K562 (cell line): ENCODE data around the gene CHCHD6.

Experiments used
- CSDE1 ChIP-seq, 2 experiments: fragments of 450-650 bp; IDR thresholded peaks; 2 replicates each; pipeline ENCODE4 v1.6.1; 2016; ENCODE audit warnings: mild to moderate bottlenecking in 1 of 2
- GABPA ChIP-seq: fragments of 200-800 bp; sonication (Bioruptor generic); conservative IDR thresholded peaks from 2 replicates; pipeline ENCODE4 v1.6.1; 2016; ENCODE audit warnings: low read depth, missing genetic modification characterization, missing compliant biosample characterization
- MCM7 ChIP-seq, 2 experiments: fragments of 450-650 bp; IDR thresholded peaks; 2 replicates each; pipeline ENCODE4 v1.6.1; 2016 to 2018
- POLR2AphosphoS5 ChIP-seq: IDR thresholded peaks from 2 replicates; pipeline ENCODE4 v1.6.1; 2011; ENCODE audit warnings: mild to moderate bottlenecking, low read depth, low read length, moderate library complexity; ENCODE audit not compliant: control insufficient read depth, insufficient read depth
- RBM15 ChIP-seq: fragments of 200-400 bp; formaldehyde crosslinking; IDR thresholded peaks from 2 replicates; pipeline ENCODE4 v1.6.1; 2018; ENCODE audit warnings: mild to moderate bottlenecking, low read length, moderate library complexity; ENCODE audit not compliant: insufficient read depth
- RNF219 ChIP-seq: fragments of 250-450 bp; sonication (Bioruptor Pico); IDR thresholded peaks from 2 replicates; pipeline ENCODE4 v1.5.0; 2022; ENCODE audit warnings: mild to moderate bottlenecking
- U2AF1 ChIP-seq: fragments of 200-400 bp; formaldehyde crosslinking; optimal IDR thresholded peaks from 2 replicates; pipeline ENCODE3; 2017; ENCODE audit warnings: mild to moderate bottlenecking, low read depth, low read length, moderate library complexity
- ZNF253 ChIP-seq: fragments of 250-450 bp; sonication (Bioruptor Pico); conservative IDR thresholded peaks from 2 replicates; pipeline ENCODE4 v1.6.1; 2021; ENCODE audit warnings: mild to moderate bottlenecking
- TF ChIP-seq, protein P1 (sequence below), 3 experiments: IDR thresholded peaks in 2 of 3; conservative IDR thresholded peaks in 1 of 3; 2 replicates each; pipeline ENCODE4 v1.5.1; 2011 to 2012; ENCODE audit warnings: low read length in 3 of 3, mild to moderate bottlenecking in 3 of 3, control low read depth in 2 of 3, improper control_type of control experiment in 1 of 3, inconsistent platforms in 1 of 3, low read depth in 1 of 3, mixed read lengths in 1 of 3, moderate library complexity in 1 of 3; ENCODE audit not compliant: insufficient read depth in 2 of 3
- TF ChIP-seq, protein P2 (sequence below), 2 experiments: IDR thresholded peaks; 2 replicates each; pipeline ENCODE4 v1.6.1; 2012; ENCODE audit warnings: improper control_type of control experiment in 2 of 2, low read depth in 2 of 2, low read length in 2 of 2, borderline replicate concordance in 1 of 2
- TF ChIP-seq, protein P3 (sequence below), 2 experiments: IDR thresholded peaks; 2 replicates each; pipeline ENCODE4 v1.6.1; 2011; ENCODE audit warnings: borderline replicate concordance in 1 of 2, control low read depth in 1 of 2, low read depth in 1 of 2, low read length in 1 of 2, mild to moderate bottlenecking in 1 of 2, mixed read lengths in 1 of 2, moderate library complexity in 1 of 2; ENCODE audit not compliant: insufficient read depth in 1 of 2, insufficient read length in 1 of 2, poor library complexity in 1 of 2, severe bottlenecking in 1 of 2; ENCODE audit errors: extremely low read depth in 1 of 2
- TF ChIP-seq, protein P4 (sequence below): fragments of 450-650 bp; conservative IDR thresholded peaks from 2 replicates; pipeline ENCODE4 v1.6.1; 2016; ENCODE audit warnings: missing genetic modification characterization, low read depth, mild to moderate bottlenecking, control low read depth, missing compliant biosample characterization
- TF ChIP-seq, protein P5 (sequence below), 2 experiments: fragments of 150-350 bp in 1 of 2; IDR thresholded peaks; 2 replicates each; pipeline ENCODE4 v1.6.1; 2012 to 2016; ENCODE audit warnings: low read depth in 2 of 2, low read length in 2 of 2, mild to moderate bottlenecking in 1 of 2, moderate library complexity in 1 of 2

- TF ChIP-seq, protein P1, sequence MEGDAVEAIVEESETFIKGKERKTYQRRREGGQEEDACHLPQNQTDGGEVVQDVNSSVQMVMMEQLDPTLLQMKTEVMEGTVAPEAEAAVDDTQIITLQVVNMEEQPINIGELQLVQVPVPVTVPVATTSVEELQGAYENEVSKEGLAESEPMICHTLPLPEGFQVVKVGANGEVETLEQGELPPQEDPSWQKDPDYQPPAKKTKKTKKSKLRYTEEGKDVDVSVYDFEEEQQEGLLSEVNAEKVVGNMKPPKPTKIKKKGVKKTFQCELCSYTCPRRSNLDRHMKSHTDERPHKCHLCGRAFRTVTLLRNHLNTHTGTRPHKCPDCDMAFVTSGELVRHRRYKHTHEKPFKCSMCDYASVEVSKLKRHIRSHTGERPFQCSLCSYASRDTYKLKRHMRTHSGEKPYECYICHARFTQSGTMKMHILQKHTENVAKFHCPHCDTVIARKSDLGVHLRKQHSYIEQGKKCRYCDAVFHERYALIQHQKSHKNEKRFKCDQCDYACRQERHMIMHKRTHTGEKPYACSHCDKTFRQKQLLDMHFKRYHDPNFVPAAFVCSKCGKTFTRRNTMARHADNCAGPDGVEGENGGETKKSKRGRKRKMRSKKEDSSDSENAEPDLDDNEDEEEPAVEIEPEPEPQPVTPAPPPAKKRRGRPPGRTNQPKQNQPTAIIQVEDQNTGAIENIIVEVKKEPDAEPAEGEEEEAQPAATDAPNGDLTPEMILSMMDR (IDR thresholded peaks at IDR 0.05 in 2 of 3, conservative IDR thresholded peaks at IDR 0.05 in 1 of 3; ENCODE audit: insufficient read depth in 2 of 3, low read depth in 1 of 3, low read length in 3 of 3), result no peak
- TF ChIP-seq, protein P2, sequence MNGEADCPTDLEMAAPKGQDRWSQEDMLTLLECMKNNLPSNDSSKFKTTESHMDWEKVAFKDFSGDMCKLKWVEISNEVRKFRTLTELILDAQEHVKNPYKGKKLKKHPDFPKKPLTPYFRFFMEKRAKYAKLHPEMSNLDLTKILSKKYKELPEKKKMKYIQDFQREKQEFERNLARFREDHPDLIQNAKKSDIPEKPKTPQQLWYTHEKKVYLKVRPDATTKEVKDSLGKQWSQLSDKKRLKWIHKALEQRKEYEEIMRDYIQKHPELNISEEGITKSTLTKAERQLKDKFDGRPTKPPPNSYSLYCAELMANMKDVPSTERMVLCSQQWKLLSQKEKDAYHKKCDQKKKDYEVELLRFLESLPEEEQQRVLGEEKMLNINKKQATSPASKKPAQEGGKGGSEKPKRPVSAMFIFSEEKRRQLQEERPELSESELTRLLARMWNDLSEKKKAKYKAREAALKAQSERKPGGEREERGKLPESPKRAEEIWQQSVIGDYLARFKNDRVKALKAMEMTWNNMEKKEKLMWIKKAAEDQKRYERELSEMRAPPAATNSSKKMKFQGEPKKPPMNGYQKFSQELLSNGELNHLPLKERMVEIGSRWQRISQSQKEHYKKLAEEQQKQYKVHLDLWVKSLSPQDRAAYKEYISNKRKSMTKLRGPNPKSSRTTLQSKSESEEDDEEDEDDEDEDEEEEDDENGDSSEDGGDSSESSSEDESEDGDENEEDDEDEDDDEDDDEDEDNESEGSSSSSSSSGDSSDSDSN (IDR thresholded peaks at IDR 0.05; ENCODE audit: borderline replicate concordance in 1 of 2, low read depth in 2 of 2, low read length in 2 of 2), result no peak
- no peak for TF ChIP-seq ZNF253 (CRISPR knock-in tag)
- TF ChIP-seq RNF219, result no peak
- no peak for TF ChIP-seq RBM15
- TF ChIP-seq, protein P3, sequence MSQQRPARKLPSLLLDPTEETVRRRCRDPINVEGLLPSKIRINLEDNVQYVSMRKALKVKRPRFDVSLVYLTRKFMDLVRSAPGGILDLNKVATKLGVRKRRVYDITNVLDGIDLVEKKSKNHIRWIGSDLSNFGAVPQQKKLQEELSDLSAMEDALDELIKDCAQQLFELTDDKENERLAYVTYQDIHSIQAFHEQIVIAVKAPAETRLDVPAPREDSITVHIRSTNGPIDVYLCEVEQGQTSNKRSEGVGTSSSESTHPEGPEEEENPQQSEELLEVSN (IDR thresholded peaks at IDR 0.05; ENCODE audit: borderline replicate concordance in 1 of 2, extremely low read depth in 1 of 2, insufficient read depth in 1 of 2, insufficient read length in 1 of 2, low read depth in 1 of 2, low read length in 1 of 2, poor library complexity in 1 of 2, severe bottlenecking in 1 of 2), result no peak
- no peak for TF ChIP-seq CSDE1 (IDR thresholded peaks at IDR 0.05)
- TF ChIP-seq, protein P4, sequence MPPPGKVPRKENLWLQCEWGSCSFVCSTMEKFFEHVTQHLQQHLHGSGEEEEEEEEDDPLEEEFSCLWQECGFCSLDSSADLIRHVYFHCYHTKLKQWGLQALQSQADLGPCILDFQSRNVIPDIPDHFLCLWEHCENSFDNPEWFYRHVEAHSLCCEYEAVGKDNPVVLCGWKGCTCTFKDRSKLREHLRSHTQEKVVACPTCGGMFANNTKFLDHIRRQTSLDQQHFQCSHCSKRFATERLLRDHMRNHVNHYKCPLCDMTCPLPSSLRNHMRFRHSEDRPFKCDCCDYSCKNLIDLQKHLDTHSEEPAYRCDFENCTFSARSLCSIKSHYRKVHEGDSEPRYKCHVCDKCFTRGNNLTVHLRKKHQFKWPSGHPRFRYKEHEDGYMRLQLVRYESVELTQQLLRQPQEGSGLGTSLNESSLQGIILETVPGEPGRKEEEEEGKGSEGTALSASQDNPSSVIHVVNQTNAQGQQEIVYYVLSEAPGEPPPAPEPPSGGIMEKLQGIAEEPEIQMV (tag), result no peak
- TF ChIP-seq, protein P5, sequence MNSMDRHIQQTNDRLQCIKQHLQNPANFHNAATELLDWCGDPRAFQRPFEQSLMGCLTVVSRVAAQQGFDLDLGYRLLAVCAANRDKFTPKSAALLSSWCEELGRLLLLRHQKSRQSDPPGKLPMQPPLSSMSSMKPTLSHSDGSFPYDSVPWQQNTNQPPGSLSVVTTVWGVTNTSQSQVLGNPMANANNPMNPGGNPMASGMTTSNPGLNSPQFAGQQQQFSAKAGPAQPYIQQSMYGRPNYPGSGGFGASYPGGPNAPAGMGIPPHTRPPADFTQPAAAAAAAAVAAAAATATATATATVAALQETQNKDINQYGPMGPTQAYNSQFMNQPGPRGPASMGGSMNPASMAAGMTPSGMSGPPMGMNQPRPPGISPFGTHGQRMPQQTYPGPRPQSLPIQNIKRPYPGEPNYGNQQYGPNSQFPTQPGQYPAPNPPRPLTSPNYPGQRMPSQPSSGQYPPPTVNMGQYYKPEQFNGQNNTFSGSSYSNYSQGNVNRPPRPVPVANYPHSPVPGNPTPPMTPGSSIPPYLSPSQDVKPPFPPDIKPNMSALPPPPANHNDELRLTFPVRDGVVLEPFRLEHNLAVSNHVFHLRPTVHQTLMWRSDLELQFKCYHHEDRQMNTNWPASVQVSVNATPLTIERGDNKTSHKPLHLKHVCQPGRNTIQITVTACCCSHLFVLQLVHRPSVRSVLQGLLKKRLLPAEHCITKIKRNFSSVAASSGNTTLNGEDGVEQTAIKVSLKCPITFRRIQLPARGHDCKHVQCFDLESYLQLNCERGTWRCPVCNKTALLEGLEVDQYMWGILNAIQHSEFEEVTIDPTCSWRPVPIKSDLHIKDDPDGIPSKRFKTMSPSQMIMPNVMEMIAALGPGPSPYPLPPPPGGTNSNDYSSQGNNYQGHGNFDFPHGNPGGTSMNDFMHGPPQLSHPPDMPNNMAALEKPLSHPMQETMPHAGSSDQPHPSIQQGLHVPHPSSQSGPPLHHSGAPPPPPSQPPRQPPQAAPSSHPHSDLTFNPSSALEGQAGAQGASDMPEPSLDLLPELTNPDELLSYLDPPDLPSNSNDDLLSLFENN (IDR thresholded peaks at IDR 0.05; ENCODE audit: low read depth in 2 of 2, low read length in 2 of 2), result no peak
- no peak for TF ChIP-seq MCM7 (IDR thresholded peaks at IDR 0.05)
- no peak for TF ChIP-seq POLR2AphosphoS5
- no peak for TF ChIP-seq GABPA (tag)
- no peak for TF ChIP-seq U2AF1
These were observed 223.3 kb downstream of the CHCHD6 start for GRCh38 chr3:126927401-126927750.
